Measurements from ENCODE around the gene EFNA4.
A peak's percentile ranks its signal among the peaks of the same experiment; 100 is the strongest.

Gene EFNA4

DNA sequence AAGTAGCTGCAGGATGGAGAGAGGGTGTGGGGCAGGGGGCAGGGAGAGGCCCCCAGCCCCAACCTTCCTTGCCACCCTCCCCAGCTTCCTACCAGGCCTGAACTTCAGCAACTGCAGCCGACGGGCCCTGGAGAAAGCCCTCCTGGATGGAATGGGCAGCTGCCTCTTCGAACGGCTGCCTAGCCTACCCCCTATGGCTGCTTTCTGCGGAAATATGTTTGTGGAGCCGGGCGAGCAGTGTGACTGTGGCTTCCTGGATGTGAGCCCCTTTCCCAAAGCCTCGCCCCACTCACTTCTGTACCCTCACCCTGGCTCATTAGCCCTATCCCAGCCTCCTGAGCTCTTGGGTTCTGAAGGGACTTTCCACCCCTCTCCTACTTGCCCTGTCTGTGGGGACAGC is 6.4 kb upstream of the EFNA4 start:
- DNase-seq (ENCODE audit: insufficient read length) (no peak), FAIRE-seq (no peak)
- no peak for TF ChIP-seq TAF1 (IDR thresholded peaks at IDR 0.05; ENCODE audit: borderline replicate concordance, low read depth, low read length)

DNA sequence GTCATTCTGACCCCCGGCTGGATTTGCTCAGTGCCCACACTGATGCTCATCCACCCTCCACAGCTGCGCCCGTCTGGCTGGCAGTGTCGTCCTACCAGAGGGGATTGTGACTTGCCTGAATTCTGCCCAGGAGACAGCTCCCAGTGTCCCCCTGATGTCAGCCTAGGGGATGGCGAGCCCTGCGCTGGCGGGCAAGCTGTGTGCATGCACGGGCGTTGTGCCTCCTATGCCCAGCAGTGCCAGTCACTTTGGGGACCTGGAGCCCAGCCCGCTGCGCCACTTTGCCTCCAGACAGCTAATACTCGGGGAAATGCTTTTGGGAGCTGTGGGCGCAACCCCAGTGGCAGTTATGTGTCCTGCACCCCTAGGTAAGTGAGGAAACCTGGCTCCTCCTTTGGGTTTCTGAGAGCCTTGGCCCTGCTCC is 5.7 kb upstream of the EFNA4 start:
- TF ChIP-seq POLR2AphosphoS5 (IDR thresholded peaks at IDR 0.05; ENCODE audit: low read depth, low read length) (no peak), POLR2A (IDR thresholded peaks at IDR 0.05; ENCODE audit: low read depth, low read length) (no peak), TAF1 (IDR thresholded peaks at IDR 0.05; ENCODE audit: borderline replicate concordance, low read depth, low read length) (no peak)
- DNase-seq (ENCODE audit: insufficient read length) (no peak), FAIRE-seq (no peak)

DNA sequence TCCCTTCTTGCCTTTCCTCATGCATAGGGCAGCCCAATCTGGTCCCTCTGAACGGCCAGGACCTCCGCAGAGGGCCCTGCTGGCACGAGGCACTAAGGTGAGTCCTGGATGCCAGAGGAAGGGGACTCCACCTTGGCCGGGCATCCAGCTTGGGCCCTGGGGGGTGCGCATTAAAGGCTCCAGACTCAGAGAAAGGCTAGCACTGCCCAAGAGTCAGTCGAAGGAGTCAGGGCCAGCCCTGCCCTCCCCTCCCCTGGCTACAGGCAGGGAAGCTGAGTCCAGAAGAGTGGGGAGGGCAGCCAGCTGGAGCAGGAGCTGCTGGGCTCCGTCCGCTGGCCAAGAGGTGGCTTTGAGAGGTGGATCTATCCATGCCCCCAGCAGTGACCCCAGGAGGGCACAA is 2.8 kb upstream of the EFNA4 start:
- FAIRE-seq (no peak), DNase-seq (ENCODE audit: insufficient read length) (no peak)
- TF ChIP-seq POLR2AphosphoS5 (IDR thresholded peaks at IDR 0.05; ENCODE audit: low read depth, low read length) (no peak), TAF1 (IDR thresholded peaks at IDR 0.05; ENCODE audit: borderline replicate concordance, low read depth, low read length) (no peak), POLR2A (IDR thresholded peaks at IDR 0.05; ENCODE audit: low read depth, low read length) (no peak)

DNA sequence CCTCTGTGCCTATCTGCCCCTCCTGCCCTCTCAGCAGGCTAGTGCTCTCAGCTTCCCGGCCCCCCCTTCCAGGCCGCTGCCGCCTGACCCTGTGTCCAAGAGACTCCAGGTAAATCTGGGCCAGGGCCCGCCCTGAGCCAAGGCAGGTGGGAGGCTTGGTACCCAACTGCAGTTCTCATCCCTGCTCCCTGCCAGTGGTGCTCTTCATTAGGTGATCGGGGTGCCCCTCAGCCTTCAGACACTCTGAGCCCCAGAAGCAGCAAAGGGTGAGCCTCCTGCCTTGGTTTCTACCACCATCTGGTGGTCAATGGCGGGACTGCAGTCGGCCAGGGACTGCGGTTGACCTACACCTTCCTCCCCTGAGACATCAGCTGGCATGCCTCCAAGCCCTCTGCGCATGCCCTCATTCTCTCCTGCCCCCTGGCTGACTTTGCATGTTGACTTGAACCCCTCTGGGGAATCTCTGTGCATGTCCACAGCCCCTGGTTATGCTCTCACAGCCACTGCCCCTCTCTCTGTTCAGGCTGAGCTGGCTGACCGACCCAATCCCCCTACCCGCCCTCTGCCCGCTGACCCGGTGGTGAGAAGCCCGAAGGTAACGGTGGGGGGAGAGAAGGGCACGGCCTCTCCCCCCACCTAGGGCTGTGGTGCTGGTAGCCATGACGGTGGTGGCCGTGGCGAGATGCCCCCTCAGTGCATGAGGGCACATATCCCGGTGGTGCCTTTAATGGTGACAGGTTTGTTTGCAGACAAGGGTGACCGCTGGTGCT is 2.0 kb upstream of the EFNA4 start:
- TF ChIP-seq POLR2A (IDR thresholded peaks at IDR 0.05; ENCODE audit: low read depth, low read length) (no peak), POLR2AphosphoS5 (IDR thresholded peaks at IDR 0.05; ENCODE audit: low read depth, low read length) (peak; percentile 51; the same call in 1 of the 2 replicates), TAF1 (IDR thresholded peaks at IDR 0.05; ENCODE audit: borderline replicate concordance, low read depth, low read length) (no peak)
- FAIRE-seq (peak; percentile 100), DNase-seq (ENCODE audit: insufficient read length) (peak; percentile 91)

DNA sequence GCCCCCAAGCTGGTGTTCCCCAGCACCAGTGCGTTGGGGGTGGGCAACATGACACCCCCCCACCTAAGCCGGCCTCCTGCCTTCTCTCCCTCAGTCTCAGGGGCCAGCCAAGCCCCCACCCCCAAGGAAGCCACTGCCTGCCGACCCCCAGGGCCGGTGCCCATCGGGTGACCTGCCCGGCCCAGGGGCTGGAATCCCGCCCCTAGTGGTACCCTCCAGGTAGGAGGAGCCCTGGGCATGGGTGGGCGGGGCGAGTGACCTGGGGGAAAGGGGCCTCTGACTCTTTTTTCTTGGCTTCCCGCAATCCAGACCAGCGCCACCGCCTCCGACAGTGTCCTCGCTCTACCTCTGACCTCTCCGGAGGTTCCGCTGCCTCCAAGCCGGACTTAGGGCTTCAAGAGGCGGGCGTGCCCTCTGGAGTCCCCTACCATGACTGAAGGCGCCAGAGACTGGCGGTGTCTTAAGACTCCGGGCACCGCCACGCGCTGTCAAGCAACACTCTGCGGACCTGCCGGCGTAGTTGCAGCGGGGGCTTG is 1.3 kb upstream of the EFNA4 start:
- TF ChIP-seq TAF1 (IDR thresholded peaks at IDR 0.05; ENCODE audit: borderline replicate concordance, low read depth, low read length) (no peak), POLR2A (IDR thresholded peaks at IDR 0.05; ENCODE audit: low read depth, low read length) (no peak), POLR2AphosphoS5 (IDR thresholded peaks at IDR 0.05; ENCODE audit: low read depth, low read length) (no peak)
- FAIRE-seq, result no peak
- no peak for DNase-seq (ENCODE audit: insufficient read length)

DNA sequence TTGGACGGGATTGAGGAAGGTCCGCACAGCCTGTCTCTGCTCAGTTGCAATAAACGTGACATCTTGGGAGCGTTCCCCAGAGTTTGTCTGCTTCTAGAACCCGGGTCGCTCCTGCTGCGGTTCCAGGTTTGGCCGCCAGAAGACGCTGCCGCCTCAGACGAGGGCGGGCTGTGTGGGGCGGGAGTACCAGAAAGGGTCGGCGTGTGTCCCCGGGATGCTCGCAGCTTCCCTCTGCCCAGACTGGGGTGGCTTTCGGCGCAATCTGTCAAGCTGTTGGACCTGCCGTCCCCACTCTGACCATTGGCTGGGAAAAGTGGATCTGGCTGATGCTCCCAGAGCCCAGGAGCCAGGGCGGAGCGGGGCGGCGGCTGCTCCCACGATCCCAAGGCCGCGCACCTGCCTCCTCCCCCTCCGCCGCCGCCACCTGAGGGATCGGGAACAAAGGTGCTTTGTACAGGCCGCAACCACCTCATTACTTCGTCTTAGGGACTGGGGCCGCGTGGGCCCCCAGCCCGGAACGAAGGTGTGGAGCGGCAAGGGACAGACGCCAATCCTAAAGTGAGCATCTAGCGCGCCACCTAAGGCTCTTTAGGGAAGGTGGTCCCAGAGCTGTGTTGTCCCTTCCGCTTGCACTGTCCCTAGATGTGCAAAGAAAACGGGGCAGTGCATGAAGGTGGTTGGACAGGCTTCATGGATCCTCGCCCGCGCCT is 683 bp upstream of the EFNA4 start:
- TF ChIP-seq TAF1 (IDR thresholded peaks at IDR 0.05; ENCODE audit: borderline replicate concordance, low read depth, low read length) (no peak), POLR2AphosphoS5 (IDR thresholded peaks at IDR 0.05; ENCODE audit: low read depth, low read length) (no peak), POLR2A (IDR thresholded peaks at IDR 0.05; ENCODE audit: low read depth, low read length) (no peak)
- FAIRE-seq (peak; percentile 92), DNase-seq (ENCODE audit: insufficient read length) (peak; percentile 75)

DNA sequence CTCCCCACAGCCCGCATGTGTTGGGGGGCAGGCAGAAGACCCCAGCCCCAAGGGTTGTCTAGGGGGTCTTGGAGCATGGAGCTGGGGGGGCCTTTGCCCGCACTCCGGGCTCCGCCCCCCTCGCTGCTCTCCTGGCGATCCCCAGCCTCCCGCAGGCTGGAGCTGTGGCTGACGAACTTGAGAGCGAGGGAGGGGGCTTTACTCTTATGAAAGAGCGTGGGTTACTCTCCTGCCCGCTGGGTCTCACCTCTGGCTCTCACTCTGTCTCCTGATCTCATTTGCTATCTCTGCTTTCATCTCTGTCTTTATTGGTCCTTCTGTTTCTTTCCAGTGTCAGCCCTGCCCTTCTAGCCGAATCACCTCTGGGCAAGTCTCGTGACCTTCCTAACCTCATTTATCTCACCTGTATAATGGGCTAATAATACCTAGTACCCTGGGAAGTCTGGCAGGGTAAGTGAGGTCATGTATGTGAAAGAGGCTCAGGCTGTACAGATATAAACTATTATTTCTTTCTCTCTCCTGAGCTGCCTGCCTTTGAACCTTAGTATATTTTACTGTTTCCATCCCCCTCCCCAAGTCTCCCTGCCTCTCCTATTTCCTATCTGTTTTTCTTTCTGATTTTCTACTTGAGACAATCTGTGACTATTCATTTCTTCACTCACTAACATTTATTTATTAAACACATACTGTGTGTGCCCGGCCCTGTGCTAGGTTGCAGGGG is 731 bp downstream of the EFNA4 start:
- DNase-seq (ENCODE audit: insufficient read length) (no peak), FAIRE-seq (no peak)
- TF ChIP-seq POLR2A (IDR thresholded peaks at IDR 0.05; ENCODE audit: low read depth, low read length), result no peak
- TF ChIP-seq POLR2AphosphoS5 (IDR thresholded peaks at IDR 0.05; ENCODE audit: low read depth, low read length), result no peak
- no peak for TF ChIP-seq TAF1 (IDR thresholded peaks at IDR 0.05; ENCODE audit: borderline replicate concordance, low read depth, low read length)

DNA sequence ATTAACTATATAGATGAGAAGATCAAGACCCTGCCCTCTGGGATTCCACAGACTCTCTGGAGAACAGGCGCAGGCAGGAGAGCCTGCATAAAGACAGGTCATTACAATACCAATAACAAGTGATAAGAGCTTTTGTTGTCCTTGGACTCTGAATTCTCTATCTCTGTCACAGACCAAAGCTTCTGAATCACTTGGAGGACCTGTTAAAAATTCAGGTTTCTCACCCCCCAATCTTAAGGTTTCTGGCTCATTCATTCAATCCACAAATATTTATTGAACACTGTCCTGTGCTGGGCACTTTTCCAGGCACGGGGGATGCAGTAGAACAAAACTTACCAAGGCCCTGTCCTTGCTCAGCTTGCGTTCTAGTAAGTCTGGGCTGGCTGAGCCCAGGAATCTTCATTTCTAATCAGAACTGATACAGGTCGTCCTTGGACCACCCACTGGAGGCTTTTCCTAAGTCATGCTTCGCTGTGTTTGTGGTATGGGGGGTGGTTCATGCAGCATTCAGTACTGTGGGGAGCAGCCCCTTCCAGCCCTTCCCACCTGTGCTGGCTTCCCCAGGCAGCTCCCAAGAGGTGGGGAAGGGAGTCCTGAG is 1.4 kb downstream of the EFNA4 start:
- DNase-seq (ENCODE audit: insufficient read length) (no peak), FAIRE-seq (no peak)
- no peak for TF ChIP-seq TAF1 (IDR thresholded peaks at IDR 0.05; ENCODE audit: borderline replicate concordance, low read depth, low read length)

DNA sequence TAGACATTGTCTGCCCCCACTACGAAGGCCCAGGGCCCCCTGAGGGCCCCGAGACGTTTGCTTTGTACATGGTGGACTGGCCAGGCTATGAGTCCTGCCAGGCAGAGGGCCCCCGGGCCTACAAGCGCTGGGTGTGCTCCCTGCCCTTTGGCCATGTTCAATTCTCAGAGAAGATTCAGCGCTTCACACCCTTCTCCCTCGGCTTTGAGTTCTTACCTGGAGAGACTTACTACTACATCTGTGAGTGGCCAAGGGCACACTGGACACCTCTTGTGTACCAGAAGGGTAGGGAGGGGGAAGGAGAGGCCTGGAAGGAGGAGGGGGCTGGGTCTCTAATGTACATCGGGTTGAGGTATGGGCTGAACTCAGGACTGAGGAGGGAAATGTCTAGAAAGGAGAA is 3.2 kb downstream of the EFNA4 start:
- no peak for TF ChIP-seq TAF1 (IDR thresholded peaks at IDR 0.05; ENCODE audit: borderline replicate concordance, low read depth, low read length)
- no peak for TF ChIP-seq POLR2AphosphoS5 (IDR thresholded peaks at IDR 0.05; ENCODE audit: low read depth, low read length)
- TF ChIP-seq POLR2A (IDR thresholded peaks at IDR 0.05; ENCODE audit: low read depth, low read length), result no peak
- no peak for DNase-seq (ENCODE audit: insufficient read length)
- FAIRE-seq, result no peak

DNA sequence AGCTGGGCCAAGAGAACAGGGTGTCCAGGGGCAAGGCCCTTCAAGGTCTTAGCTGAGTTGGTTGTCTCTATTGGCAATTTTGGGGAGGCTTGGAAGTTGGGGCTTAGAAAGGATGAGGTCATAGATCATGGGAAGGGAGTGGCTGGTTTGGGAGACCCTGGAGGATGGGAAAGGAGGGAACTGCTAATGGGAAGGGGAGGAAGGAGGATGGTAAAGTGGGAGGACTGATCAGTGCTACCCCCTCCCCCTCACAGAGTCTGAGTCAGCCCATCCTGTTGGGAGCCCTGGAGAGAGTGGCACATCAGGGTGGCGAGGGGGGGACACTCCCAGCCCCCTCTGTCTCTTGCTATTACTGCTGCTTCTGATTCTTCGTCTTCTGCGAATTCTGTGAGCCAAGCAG is 5.1 kb downstream of the EFNA4 start:
- TF ChIP-seq POLR2AphosphoS5 (IDR thresholded peaks at IDR 0.05; ENCODE audit: low read depth, low read length) (no peak), POLR2A (IDR thresholded peaks at IDR 0.05; ENCODE audit: low read depth, low read length) (no peak), TAF1 (IDR thresholded peaks at IDR 0.05; ENCODE audit: borderline replicate concordance, low read depth, low read length) (no peak)
- DNase-seq (ENCODE audit: insufficient read length) (no peak), FAIRE-seq (no peak)

DNA sequence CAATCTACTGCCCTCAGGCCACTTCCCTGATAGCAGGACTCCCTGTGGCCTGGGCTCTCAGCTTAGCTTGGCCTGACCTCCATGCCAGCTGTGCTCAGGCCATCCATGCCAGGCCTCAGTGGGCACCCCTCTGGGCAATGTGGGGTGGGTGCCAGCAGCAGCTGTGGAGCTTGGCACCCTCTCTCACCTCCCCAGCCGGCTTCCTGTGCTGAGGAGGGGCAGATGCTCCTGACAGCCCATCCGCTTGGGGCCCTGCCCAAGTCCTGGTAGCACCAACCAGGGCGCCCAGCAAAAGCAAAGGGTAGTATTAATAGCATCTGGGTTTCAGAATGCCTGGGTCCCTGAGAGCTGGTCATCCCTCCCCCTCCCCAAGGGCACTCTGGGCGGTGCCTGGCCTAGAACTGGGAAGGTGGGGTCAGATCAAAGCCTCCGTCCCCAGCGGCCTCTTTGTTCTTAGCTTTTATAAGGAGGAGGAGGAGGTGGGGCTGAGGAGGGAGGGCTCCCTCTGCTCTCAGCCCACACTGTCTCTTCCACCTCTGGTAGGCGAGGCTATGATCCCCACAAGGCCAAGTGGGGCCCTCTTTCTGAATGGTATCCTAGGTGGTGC is 6.1 kb downstream of the EFNA4 start:
- TF ChIP-seq POLR2AphosphoS5 (IDR thresholded peaks at IDR 0.05; ENCODE audit: low read depth, low read length) (no peak), POLR2A (IDR thresholded peaks at IDR 0.05; ENCODE audit: low read depth, low read length) (no peak), TAF1 (IDR thresholded peaks at IDR 0.05; ENCODE audit: borderline replicate concordance, low read depth, low read length) (no peak)
- FAIRE-seq (no peak), DNase-seq (ENCODE audit: insufficient read length) (no peak)
